Measurements from ENCODE around the gene TGIF2LY.
"Not testable (repeated sequence)": the region's sequence is repeated elsewhere in the genome, so short reads cannot be mapped to it uniquely, and the experiment has no call there.

TGIF2LY gene

DNA sequence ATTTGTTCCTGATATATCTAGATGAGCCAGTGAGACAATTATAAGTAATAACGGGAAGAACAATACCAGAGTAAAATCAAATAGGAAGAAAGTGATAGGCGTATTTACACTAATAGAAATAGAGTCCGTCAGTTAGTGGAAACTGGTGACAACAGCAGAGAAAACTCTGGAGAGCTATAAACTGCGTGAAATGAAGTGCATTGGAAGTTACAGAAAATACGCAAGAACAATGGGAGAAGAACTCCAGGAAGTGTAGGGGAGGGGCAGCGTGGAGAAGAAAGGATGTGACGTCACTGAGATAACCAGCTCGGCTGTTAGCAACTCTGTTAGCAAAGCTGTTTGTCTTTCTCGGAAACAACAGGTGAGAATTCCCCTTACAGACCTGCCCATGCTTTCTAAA is at the start of gene TGIF2LY:
TGIF2LY (plus strand) TSS at position 301 of the 400 bp plus-strand sequence. CDS start 178 bp downstream, outside the sequence.
- DNase-seq (ENCODE audit: low read depth) = not testable (repeated sequence)

All from GM04504 (cell line).